SK-N-SH treated with all-trans-retinoic acid at 6 μM for 48 hours (cell line): Measurements from ENCODE around the gene IGF1R.

Experiments used
- ATAC-seq: fragments of 200-7000 bp; cut with Tn5 transposase; 3 replicates; pipeline ENCODE4 v1.9.1; 2020; ENCODE audit warnings: mild to moderate bottlenecking, moderate library complexity
- ARNTL ChIP-seq: fragments of 450-650 bp; formaldehyde crosslinking; IDR thresholded peaks from 2 replicates; pipeline ENCODE4 v1.5.0; 2020; ENCODE audit warnings: low read depth, mild to moderate bottlenecking, moderate library complexity, borderline replicate concordance
- BACH2 ChIP-seq: fragments of 250-450 bp; sonication (Bioruptor Pico); IDR thresholded peaks from 2 replicates; pipeline ENCODE4 v1.9.0; 2021; ENCODE audit warnings: mild to moderate bottlenecking, borderline replicate concordance
- CREB5 ChIP-seq: fragments of 250-450 bp; sonication (Bioruptor Pico); IDR thresholded peaks from 2 replicates; pipeline ENCODE4 v1.5.1; 2020; ENCODE audit warnings: low read depth, mild to moderate bottlenecking, moderate library complexity
- CSDC2 ChIP-seq: fragments of 250-450 bp; sonication (Bioruptor Pico); IDR thresholded peaks from 2 replicates; pipeline ENCODE4 v1.5.0; 2020; ENCODE audit warnings: mild to moderate bottlenecking, moderate library complexity
- CSRNP3 ChIP-seq: fragments of 250-450 bp; sonication (Bioruptor Pico); IDR thresholded peaks from 2 replicates; pipeline ENCODE4 v1.5.1; 2021; ENCODE audit warnings: mild to moderate bottlenecking, moderate library complexity
- ESRRG ChIP-seq: fragments of 250-450 bp; sonication (Bioruptor Pico); IDR thresholded peaks from 2 replicates; pipeline ENCODE4 v1.6.1; 2021; ENCODE audit warnings: mild to moderate bottlenecking
- GLIS3 ChIP-seq: fragments of 250-450 bp; sonication (Bioruptor Pico); IDR thresholded peaks from 2 replicates; pipeline ENCODE4 v1.5.0; 2020; ENCODE audit warnings: mild to moderate bottlenecking, moderate library complexity
- ISL1 ChIP-seq: fragments of 250-450 bp; sonication (Bioruptor Pico); IDR thresholded peaks from 2 replicates; pipeline ENCODE4 v2.1.2; 2022; ENCODE audit warnings: mild to moderate bottlenecking, moderate library complexity
- OSR1 ChIP-seq: fragments of 250-450 bp; sonication (Bioruptor Pico); IDR thresholded peaks from 2 replicates; pipeline ENCODE4 v1.8.0; 2022; ENCODE audit warnings: moderate library complexity, mild to moderate bottlenecking, inconsistent platforms
- PATZ1 ChIP-seq: fragments of 250-450 bp; sonication (Bioruptor Pico); IDR thresholded peaks from 2 replicates; pipeline ENCODE4 v1.8.0; 2020; ENCODE audit warnings: mild to moderate bottlenecking, moderate library complexity, borderline replicate concordance
- POU6F1 ChIP-seq: fragments of 250-450 bp; sonication (Bioruptor Pico); IDR thresholded peaks from 2 replicates; pipeline ENCODE4 v1.8.0; 2021; ENCODE audit warnings: low read depth, mild to moderate bottlenecking, moderate library complexity, borderline replicate concordance
- PPARA ChIP-seq: fragments of 250-450 bp; sonication (Bioruptor Pico); IDR thresholded peaks from 2 replicates; pipeline ENCODE4 v1.5.0; 2020; ENCODE audit warnings: mild to moderate bottlenecking, borderline replicate concordance
- RARB ChIP-seq: fragments of 250-450 bp; sonication (Bioruptor Pico); IDR thresholded peaks from 2 replicates; pipeline ENCODE4 v1.8.0; 2021; ENCODE audit warnings: mild to moderate bottlenecking, moderate library complexity
- SNAI2 ChIP-seq: fragments of 250-450 bp; sonication (Bioruptor Pico); IDR thresholded peaks from 2 replicates; pipeline ENCODE4 v1.5.0; 2020; ENCODE audit warnings: mild to moderate bottlenecking, moderate library complexity
- ZC3H10 ChIP-seq: fragments of 250-450 bp; sonication (Bioruptor Pico); IDR thresholded peaks from 2 replicates; pipeline ENCODE4 v1.5.1; 2021; ENCODE audit warnings: mild to moderate bottlenecking, moderate library complexity
- ZFP30 ChIP-seq: fragments of 450-650 bp; formaldehyde crosslinking; IDR thresholded peaks from 2 replicates; pipeline ENCODE4 v1.5.0; 2022; ENCODE audit warnings: mild to moderate bottlenecking, moderate library complexity
- ZNF565 ChIP-seq: fragments of 450-650 bp; formaldehyde crosslinking; conservative IDR thresholded peaks from 2 replicates; pipeline ENCODE4 v1.5.0; 2020; ENCODE audit warnings: low read depth, mild to moderate bottlenecking, moderate library complexity
- ZNF8 ChIP-seq: fragments of 450-650 bp; formaldehyde crosslinking; IDR thresholded peaks from 2 replicates; pipeline ENCODE4 v1.5.0; 2020; ENCODE audit warnings: mild to moderate bottlenecking, moderate library complexity

Gene IGF1R

GRCh38 chr15:98805434-98806274 lies 157.3 kb downstream of the IGF1R start:
- peak; percentile 63 for ATAC-seq
- TF ChIP-seq CSDC2 (CRISPR knock-in tag) (no peak), ZFP30 (no peak), OSR1 (CRISPR knock-in tag) (no peak), CSRNP3 (CRISPR knock-in tag) (no peak), ARNTL (no peak), ZC3H10 (CRISPR knock-in tag) (no peak), CREB5 (CRISPR knock-in tag) (no peak), ZNF8 (CRISPR knock-in tag) (no peak), GLIS3 (CRISPR knock-in tag) (no peak)
- TF ChIP-seq, all 23 proteins: peak for 0

GRCh38 chr15:98806275-98806895 lies 158.0 kb downstream of the IGF1R start:
- no peak for TF ChIP-seq BACH2 (CRISPR knock-in tag)
- no peak for ATAC-seq

GRCh38 chr15:98807262-98807661 lies 158.9 kb downstream of the IGF1R start:
- TF ChIP-seq PPARA (CRISPR knock-in tag) (no peak), CSDC2 (CRISPR knock-in tag) (no peak), PATZ1 (no peak), ISL1 (CRISPR knock-in tag) (no peak), CSRNP3 (CRISPR knock-in tag) (no peak), ZNF8 (CRISPR knock-in tag) (no peak), CREB5 (CRISPR knock-in tag) (no peak), POU6F1 (CRISPR knock-in tag) (no peak), ESRRG (no peak), OSR1 (CRISPR knock-in tag) (no peak), GLIS3 (CRISPR knock-in tag) (no peak), ZNF565 (CRISPR knock-in tag) (no peak), SNAI2 (CRISPR knock-in tag) (no peak), ZC3H10 (CRISPR knock-in tag) (no peak), RARB (CRISPR knock-in tag) (no peak)
- ATAC-seq, result peak; percentile 51
